ENCODE results near the gene SPINK1.

GRCh38 chr5:147855774-147856069, 24.3 kb upstream of the SPINK1 start:
- TF ChIP-seq EP300 (IDR thresholded peaks at IDR 0.05) (no peak), CTCF (IDR thresholded peaks at IDR 0.05) (no peak), POLR2AphosphoS5 (IDR thresholded peaks at IDR 0.05) (no peak), POLR2A (IDR thresholded peaks at IDR 0.05) (no peak)
